ENCODE results near the gene ZNF567.
A peak's percentile ranks its signal among the peaks of the same experiment; 100 is the strongest.
"Not testable (repeated sequence)": the region's sequence is repeated elsewhere in the genome, so short reads cannot be mapped to it uniquely, and the experiment has no call there.

ZNF567 gene

DNA sequence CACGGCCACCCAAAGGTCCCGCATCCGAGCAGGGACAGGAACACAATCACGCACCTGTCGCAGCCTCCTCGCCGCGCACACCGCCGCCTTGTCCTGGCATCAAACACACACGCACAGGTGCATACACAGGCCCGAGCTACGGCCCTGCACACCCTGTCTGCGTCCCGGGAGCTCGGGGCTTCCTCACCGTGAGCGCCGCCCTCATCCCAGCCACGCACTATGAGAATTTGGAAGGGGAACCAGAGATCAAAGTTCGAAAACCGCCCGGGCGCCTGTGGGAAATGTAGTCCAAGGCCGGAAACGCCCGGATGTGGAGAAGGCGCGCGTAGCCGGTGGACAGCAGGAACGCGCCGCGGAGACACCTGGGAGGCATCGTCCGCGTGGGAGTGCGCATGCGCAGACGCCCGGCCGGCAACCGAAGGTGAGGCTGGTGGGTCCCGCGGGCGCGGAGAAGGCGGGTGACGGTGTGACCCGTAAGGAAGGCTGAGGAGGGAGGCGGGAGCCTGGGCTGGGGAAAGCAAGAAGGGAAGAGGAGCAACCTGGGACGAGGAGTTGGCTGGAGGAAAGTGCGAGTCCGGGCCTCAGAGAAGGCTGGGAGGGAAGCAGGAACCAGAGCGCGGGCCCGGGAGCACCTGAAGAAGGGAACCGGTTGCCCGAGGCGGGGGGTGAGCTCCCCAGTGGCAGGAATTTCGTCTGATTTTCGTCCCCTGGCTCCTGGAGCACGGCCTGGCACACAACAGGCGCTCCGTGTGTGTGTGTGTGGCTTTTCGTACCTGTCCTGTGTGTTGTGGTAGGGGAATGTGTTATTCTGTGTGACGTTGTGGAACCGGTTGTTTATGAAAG is at the start of gene ZNF567:
Gene ZNF567 (plus strand): TSS at position 399 of the 843 bp plus-strand sequence. CDS start 7,256 bp downstream, outside the sequence.
- peak; percentile 87 for DNase-seq

DNA sequence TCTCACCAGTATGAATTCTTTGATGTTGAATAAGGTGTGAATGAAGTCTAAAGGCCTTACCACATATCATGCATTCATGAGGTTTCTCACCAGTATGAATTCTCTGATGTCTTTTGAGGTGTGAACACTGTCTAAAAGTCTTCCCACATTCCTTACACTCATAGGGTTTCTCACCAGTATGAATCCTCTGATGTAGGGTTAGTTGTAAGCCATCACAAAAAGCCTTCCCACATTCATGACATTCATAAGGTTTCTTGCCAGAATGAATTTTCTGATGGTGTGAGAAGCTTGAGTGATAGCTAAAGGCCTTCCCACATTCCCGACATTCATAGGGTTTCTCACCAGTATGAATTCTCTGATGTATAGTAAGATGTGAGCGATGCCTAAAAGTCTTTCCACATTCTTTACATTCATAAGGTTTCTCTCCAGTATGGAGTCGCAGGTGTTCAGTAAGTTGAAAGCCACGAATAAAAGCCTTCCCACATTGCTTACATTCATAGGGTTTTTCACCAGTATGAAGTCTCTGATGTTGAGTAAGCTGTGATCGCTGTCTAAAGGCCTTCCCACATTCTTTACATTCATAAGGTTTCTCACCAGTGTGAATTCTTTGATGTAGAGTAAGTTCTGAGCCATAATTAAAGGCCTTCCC is 48.4 kb upstream of the ZNF567 start:
- no peak for DNase-seq

DNA sequence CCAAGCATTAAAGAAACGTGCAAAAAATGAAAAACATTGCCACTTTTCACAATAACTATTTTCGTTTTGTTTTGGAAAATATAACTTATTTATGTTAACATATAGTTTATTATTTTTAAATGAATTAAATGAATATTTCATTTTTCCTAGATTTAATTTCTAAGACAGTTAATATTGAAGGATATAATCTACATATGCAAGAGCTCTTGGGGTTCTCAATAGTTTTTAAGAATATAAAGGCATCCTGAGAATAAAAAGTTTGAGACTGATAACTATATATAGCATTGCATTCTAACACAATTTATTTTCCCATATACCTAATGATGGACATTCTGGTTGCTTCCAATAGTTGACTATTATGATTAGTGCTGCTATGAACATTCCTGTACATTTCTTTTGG is 40.7 kb upstream of the ZNF567 start:
- no peak for DNase-seq

DNA sequence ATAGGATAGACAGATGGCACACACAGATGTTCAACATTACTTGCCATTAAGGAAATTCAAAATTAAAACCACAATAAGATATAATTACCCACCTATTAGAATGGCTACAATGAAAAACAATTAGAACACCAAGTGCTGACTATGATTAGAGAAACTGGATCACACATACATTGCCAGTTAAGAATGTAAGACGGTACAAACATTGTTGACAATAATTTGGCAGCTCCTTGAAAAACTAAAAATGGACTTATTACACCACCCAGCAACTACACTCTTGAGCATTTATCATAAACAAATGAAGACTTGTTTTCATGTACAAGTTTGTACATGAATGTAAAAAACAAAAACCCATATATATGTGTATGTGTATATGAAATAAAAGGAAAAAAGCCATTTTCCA is 34.5 kb upstream of the ZNF567 start:
- DNase-seq = no peak

DNA sequence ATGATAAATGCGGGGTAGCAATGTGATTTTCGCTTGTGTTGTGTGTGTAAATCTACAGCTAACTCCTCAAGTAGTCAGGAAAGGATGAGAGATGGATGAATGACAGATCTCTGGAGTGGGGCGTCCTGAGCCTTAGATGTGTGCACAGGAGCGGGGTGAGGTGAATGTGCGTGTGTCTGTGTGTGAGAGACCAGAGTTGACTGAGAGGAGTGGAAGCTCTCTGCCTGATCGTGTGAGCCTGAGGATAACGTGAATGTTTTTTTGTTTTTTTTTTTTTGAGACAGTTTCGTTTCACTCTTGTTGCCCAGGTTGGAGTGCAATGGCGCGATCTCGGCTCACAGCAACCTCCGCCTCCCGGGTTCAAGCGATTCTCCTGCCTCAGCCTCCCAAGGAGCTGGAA is 21.6 kb upstream of the ZNF567 start:
- no peak for DNase-seq

DNA sequence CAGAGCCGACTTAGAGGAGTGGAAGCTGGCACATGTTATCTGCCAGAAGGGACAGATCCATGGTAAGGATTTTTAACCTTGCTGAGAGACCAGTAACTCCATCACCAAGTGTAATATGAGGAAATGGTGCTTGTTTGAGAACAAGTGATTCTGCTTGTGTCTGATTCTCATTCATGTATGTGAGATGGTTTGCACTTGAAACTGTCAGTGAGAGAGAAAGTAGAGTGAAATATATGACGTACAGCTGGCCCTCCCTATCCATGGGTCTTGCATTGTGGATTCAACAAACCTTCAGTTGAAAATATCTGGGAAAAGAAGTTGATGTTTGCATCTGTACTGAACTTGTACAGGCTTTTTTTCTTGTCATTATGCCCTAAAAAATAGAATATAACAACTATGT is 18.8 kb upstream of the ZNF567 start:
- DNase-seq = no peak

DNA sequence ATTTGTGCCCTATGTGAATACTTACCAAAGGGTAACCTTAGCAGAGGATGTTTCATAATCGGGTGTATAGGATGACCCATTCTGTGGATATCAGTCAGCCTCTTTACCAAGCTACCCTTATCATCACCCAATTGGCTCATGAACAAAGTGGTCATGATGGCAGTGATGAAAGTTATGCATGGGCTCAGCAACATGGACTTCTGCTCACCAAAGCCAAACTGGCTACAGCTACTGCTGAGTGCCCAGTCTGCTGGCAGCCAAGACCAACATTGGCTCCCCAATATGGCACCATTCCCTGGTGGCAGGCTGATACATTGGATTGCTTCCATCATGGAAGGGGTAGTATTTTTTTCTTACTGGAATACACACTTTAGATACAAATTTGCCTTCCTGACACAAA is 15.0 kb upstream of the ZNF567 start:
- no peak for DNase-seq

DNA sequence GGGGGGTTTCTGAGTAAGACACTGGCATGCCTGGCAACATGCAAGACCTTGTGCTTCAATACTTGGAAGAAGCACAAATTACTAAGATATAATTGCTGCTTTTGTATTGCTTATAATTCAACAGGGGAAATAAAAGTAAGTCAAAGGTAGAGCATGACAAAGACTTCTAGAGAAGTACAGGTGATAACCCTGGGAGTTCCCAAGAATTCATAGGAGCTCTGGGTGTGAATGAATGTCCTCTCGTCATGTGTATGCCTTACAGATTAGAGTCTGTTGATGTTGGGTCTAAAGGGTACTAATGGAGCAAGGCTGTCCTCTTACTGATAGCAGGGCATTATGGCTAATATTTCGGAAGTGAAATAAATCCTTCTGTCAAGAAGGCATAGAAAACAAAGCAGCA is 13.2 kb upstream of the ZNF567 start:
- DNase-seq = no peak

DNA sequence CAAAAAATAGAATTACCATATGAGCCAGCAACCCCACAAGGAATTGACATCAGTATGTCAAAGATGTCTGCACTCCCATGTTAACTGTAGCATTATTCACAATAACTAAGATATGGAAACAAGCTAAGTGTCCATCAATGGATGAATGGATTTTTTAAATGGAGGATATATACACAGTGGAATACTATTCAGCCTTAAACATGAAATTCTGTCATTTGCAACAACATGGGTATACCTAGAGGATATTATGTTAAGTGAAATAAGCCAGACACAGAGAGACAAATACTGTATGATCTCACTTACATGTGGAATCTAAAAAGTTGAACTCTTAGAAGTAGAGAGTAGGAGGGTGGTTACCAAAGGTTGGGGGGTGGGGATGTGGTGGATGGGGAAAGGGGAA is 8.0 kb upstream of the ZNF567 start:
- no peak for DNase-seq

DNA sequence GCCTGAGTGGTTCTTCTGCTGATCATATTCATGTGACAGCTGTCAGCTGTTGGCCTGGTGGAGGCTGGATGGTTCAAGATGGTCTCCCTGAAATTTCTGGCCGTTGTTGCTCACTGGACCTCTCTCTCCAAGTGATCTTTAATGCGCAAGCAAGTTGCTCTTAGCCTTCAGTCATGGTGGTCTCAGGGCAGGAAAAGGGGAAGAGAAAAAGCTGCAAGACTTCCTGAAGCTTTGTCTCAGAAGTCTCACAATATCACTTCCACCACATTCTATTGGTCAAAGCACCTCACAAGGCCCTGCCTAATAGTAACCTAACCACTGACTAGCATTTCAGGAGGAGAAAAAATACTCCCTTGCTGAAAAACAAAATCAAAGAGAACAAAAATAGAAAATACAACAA is 1.6 kb upstream of the ZNF567 start:
- DNase-seq = no peak

DNA sequence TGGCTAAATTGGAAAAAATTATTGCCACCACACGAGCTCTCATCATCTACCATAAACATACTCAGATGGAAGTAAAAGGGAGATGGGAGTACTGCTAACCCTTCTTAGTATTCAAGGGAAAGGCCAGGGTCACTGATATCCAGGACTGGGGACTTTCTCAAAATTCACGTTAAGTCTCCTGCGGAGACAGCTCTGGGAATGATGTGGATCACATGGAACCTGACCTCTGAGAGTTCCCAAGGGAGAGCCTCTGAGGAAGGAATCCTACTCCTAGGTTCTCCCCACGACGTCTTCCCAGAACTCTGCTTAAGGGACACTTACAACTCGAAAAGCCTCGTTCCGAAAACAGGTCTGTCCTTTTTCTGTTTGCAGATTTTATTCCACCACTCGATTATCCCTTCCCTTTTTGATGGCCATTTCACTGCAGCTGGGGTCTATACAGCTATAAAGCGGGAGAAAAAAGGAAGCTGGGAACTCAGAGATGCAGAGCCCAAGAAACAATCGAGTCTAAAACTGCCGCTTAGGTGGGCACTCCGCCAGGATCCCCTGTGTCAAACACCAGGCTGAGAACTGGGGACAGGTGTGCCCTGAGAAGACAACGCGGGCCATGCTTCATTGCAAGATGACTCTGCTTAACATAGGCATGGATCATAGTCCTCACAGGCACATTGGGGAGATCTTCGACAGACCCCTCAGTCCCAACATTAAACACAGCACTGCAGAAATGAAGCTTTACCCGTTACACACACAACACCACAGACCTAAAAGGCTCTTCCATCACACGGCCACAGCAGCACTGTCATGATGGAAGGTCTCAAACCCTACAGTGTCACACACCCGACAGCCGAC is 823 bp upstream of the ZNF567 start:
- no peak for DNase-seq

DNA sequence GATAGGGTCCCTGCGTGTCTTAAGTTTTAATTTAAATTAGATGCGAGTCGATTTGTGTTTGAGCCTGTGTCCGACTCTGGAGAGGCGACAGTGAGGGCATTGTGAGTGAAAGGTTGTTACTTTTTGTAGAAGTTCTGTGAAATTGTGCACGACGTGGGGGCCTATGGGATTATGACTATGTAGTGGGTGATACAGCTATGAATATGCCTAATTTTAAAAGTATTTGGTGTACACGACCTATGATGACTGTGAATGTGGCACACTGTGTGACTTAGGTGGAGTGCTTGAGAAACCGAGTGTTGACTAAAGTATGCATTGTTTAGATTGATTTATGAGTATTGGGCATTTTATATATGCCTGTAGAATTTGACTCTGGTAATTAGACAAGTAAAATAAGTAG is 646 bp downstream of the ZNF567 start:
- no peak for DNase-seq

DNA sequence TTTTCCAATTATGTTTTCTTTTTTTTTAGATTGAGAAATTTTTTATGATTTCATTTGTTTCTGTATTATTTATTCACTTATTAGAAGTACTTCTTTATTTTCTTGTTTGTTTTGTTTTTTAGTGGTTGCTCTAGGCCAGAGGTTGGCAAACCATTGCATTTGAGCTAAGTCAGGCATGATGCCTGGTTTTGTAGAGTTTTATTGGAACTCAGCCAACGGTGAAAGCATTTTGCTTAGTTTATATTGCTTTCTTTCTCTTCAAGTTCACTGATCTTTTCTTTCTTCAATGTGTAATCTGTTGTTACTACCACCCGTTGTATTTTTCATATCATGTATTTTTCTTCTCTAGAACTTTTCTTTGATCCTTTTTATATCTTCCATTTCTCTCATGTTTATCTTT is 19.7 kb downstream of the ZNF567 start:
- no peak for DNase-seq

DNA sequence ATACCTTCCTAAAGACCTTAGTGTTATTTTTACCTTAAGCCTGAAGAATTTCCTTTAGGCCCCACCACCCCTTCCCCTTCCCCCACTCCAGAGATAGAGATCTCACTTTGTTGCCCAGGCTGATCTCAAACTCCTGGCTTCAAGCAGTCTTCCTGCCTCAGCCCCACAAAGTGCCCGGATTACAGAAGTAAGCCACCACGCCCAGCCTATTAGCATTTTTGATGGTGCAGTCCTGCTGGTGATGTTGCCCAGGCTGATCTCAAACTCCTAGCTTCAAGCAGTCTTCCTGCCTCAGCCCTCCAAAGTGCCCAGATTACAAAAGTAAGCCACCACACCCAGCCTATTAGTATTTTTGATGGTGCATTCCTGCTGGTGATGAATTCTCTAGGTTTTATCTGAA is 22.0 kb downstream of the ZNF567 start:
- DNase-seq = no peak

DNA sequence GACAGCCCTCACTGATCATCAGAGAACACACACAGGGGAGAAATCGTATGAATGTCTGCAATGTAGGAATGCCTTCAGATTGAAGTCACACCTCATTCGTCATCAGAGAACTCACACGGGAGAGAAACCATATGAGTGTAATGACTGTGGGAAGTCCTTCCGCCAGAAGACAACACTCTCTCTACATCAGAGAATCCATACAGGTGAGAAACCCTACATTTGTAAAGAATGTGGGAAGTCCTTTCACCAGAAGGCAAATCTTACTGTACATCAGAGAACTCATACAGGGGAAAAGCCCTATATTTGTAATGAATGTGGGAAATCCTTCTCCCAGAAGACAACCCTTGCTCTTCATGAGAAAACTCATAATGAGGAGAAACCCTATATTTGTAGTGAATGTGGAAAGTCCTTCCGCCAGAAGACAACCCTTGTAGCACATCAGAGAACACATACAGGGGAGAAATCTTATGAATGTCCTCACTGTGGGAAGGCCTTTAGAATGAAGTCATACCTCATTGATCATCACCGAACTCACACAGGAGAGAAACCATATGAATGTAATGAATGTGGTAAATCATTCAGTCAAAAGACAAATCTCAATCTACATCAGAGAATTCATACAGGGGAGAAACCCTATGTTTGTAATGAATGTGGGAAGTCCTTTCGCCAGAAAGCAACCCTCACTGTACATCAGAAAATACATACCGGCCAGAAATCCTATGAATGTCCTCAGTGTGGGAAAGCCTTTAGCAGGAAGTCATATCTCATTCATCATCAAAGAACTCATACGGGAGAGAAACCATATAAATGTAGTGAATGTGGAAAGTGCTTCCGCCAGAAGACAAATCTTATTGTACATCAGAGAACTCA is 32.5 kb downstream of the ZNF567 start:
- DNase-seq = no peak

DNA sequence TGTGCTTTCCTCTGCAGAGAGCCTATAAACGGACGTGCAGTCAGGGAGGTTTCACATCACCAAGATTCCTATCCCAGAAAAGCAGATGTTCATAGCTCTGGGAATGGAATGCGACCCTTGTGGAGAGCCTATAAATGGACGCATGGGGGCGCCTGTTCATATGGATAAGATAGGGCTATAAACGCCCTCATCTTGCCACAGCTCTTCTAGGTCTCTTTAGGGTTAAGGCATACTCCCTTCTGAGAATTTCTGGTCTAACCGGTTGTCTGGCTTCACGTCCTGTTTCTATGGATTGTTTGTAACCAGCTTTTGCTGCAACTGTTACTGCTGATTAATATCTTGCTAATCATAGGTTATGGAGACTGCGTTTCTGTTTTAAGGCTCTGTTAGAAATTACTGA is 48.8 kb downstream of the ZNF567 start:
- not testable (repeated sequence) for DNase-seq

DNA sequence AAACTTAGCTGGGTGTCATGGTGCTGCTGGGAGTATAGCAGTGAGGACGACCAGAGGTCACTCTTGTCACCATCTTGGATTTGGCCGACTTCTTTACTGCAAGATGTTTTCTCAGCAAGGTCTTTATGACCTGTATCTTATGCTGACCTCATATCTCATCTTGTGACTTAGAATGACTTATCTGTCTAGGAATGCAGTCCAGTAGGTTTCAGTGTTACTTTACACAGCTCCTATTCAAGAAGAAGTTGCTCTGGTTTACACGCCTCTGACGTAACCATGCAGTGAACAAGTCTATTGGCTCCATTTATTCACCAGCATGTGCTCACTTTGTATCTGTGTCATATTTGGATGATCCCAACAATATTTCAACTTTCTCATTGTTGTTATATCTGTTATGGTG is 58.5 kb downstream of the ZNF567 start:
- DNase-seq = no peak

DNA sequence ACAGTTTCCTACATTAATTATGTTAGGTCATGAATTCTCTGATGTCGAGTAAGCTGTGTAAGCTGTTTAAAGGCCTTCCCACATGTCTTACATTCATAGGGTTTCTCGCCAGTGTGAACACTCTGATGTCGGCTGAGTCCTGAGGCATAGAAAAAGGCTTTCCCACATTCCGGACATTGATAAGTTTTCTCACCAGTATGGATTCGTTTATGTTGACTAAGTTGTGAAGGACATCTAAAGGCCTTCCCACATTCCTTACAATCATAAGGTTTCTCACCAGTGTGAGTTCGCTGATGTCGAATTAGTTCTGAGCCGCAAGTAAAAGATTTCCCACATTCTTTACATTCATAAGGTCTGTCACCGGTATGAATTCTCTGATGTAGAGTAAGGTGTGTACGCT is 60.3 kb downstream of the ZNF567 start:
- no peak for DNase-seq

DNA sequence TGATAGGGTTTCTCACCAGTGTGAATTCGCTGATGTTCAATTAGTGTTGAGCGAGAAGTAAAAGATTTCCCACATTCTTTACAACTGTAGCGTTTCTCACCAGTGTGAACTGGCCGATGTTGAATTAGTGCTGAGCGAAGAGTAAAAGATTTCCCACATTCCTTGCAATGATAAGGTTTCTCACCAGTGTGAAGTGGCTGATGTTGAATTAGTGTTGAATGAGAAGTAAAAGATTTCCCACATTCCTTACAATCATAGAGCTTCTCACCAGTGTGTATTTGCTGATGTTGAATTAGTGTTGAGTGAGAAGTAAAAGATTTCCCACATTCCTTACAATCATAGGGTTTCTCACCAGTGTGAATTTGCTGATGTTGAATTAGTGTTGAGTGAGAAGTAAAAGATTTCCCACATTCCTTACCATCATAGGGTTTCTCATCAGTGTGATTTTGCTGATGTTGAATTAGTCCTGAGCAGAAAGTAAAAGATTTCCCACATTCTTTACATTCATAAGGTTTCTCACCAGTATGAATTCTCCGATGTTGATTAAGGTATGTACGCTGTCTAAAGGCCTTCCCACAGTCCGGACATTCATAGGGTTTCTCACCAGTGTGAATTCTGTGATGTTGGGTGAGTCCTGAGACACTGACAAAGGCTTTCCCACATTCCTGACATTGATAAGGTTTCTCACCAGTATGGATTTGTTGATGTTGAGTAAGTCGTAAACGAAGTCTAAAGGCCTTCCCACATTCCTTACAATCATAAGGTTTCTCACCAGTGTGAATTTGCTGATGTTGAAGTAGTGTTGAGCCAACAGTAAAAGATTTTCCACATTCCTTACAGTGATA is 61.2 kb downstream of the ZNF567 start:
- DNase-seq = no peak

DNA sequence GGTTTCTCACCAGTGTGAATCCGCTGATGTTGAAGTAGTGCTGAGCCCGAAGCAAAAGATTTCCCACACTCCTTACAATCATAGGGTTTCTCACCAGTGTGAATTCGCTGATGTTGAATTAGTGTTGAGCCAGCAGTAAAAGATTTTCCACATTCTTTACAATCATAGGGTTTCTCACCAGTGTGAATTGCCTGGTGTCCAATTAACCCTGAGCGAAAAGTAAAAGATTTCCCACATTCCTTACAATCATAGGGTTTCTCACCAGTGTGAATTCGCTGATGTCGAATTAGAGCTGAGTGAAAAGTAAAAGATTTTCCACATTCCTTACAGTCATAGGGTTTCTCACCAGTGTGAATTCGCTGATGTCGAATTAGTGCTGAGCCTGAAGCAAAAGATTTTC is 62.2 kb downstream of the ZNF567 start:
- not testable (repeated sequence) for DNase-seq

DNA sequence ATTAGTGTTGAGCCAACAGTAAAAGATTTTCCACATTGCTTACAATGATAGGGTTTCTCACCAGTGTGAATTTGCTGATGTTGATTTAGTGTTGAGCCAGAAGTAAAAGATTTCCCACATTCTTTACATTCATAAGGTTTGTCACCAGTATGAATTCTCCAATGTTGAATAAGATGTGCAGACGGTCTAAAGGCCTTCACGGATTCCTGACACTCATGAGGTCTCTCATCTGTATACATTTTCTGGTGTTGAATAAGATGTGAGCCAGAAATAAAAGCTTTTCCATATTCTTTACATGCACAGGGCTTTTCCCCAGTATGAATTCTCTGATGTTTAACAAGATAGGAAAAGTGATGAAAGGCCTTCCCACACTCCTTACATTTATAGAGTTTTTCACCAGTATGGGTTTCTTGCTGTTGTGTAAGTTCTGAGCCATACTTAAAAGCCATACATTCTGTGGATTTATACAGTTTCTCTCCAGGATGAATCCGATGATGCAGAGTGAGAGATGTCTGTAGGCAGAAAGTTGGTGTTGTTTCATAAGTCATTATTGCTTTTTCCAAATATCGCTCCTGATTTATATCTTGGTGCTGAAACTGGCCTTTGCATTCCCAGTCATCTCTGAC is 62.8 kb downstream of the ZNF567 start:
- no peak for DNase-seq
